Mesodermal cell (in vitro differentiated cells): ENCODE results near the gene CBLIF.

Source experiments
- H3K27ac ChIP-seq: 2 replicates; pipeline ENCODE4 v1.7.0; 2013; ENCODE audit warnings: mild to moderate bottlenecking, low read depth, low read length, moderate library complexity; ENCODE audit not compliant: severe bottlenecking
- H3K36me3 ChIP-seq: 2 replicates; pipeline ENCODE4 v1.7.1; 2013; ENCODE audit warnings: mild to moderate bottlenecking, low read length, moderate library complexity; ENCODE audit not compliant: control insufficient read depth, insufficient read depth
- H3K4me1 ChIP-seq: one replicate; pipeline ENCODE4 v1.7.1; 2013; ENCODE audit warnings: mild to moderate bottlenecking, low read length; ENCODE audit not compliant: insufficient read depth, control insufficient read depth, poor library complexity, severe bottlenecking
- H3K4me3 ChIP-seq: 2 replicates; pipeline ENCODE4 v1.7.0; 2013; ENCODE audit warnings: low read length, control low read depth, mild to moderate bottlenecking; ENCODE audit not compliant: insufficient read depth, poor library complexity, severe bottlenecking; ENCODE audit errors: extremely low read depth
- H3K9me3 ChIP-seq: 2 replicates; pipeline ENCODE4 v1.7.1; 2013; ENCODE audit warnings: mild to moderate bottlenecking, low read length, moderate library complexity; ENCODE audit not compliant: control insufficient read depth
- WGBS, 2 experiments: methylation state at CpG; one replicate each; pipeline ENCODE4 v1.1.5; 2013; ENCODE audit warnings: missing lambda C conversion rate in 2 of 2; ENCODE audit not compliant: insufficient coverage in 2 of 2; 5-methylcytosine and 5-hydroxymethylcytosine counted together

CBLIF gene

DNA sequence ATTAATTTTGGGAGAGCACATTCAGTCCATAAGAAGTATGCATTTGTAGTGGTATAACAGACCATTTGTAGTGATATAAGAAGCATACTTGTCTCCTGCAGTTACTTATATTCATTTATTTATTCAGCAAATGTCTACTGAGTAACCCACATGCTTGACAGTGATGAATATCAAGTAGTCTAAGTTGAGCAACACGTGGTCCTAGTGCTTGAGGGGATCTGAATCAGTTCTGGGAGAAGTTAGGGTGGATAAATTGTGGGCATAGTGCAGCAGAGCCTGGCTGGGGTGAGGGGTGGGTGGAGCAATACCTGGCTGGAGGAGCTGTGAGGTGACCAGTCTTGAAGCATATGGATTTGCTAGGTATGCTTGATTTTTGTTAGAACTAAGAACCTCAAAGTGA is 65.8 kb downstream of the CBLIF start:
- H3K4me1 ChIP-seq, result peaks cover 15% of the 10 kb centered on the region
- peaks cover 88% of the 10 kb centered on the region for H3K36me3 ChIP-seq
- H3K4me3 ChIP-seq, result no peak overlapping the region
- H3K9me3 ChIP-seq, result peaks cover 10% of the 10 kb centered on the region
- 80 to 82% methylated on average over 1 of the region's 1 CpG for WGBS, 2 experiments
- no peak overlapping the region for H3K27ac ChIP-seq
